ENCODE data around the gene TEX48. TPM values are rescaled to one million over a fixed set of nuclear protein-coding genes. Genes with fewer than 3 reads are reported as not detected.

Gene TEX48
- total RNA-seq, 6 donors from 2014 or later: not detected

GRCh38 chr9:114724744-114725143, 42.8 kb upstream of the TEX48 start:
- Histone ChIP-seq H3K9me3 (no peaks in the 10 kb centered on the region), H3K27me3 (no peaks in the 10 kb centered on the region), H3K36me3 (no peaks in the 10 kb centered on the region), H3K4me1 (no peaks in the 10 kb centered on the region), H3K4me3 (no peak overlapping the region), H3K27ac (no peak overlapping the region)
- DNase-seq (no peak), ATAC-seq (ENCODE audit: low FRiP score in 2 of 2) (no peak)
- TF ChIP-seq POLR2AphosphoS5 (IDR thresholded peaks at IDR 0.05): no peak
- no peak for TF ChIP-seq POLR2A (IDR thresholded peaks at IDR 0.05)
- no peak for TF ChIP-seq EP300 (IDR thresholded peaks at IDR 0.05)
- TF ChIP-seq CTCF (IDR thresholded peaks at IDR 0.05): no peak
- 91 to 100% methylated on average over 3 of the region's 3 CpGs for WGBS, 2 donors

GRCh38 chr9:114723931-114724330, 41.9 kb upstream of the TEX48 start:
- Histone ChIP-seq H3K4me1 (no peaks in the 10 kb centered on the region), H3K27ac (no peak overlapping the region), H3K4me3 (no peak overlapping the region), H3K9me3 (no peaks in the 10 kb centered on the region), H3K27me3 (no peaks in the 10 kb centered on the region), H3K36me3 (no peaks in the 10 kb centered on the region)
- TF ChIP-seq EP300 (IDR thresholded peaks at IDR 0.05): no peak
- TF ChIP-seq CTCF (IDR thresholded peaks at IDR 0.05): no peak
- no peak for TF ChIP-seq POLR2A (IDR thresholded peaks at IDR 0.05)
- no peak for TF ChIP-seq POLR2AphosphoS5 (IDR thresholded peaks at IDR 0.05)
- DNase-seq (no peak), ATAC-seq (ENCODE audit: low FRiP score in 2 of 2) (no peak)
- 93 to 96% methylated on average over 1 of the region's 1 CpG for WGBS, 2 donors

GRCh38 chr9:114722937-114723620, 41.1 kb upstream of the TEX48 start:
- H3K9me3 ChIP-seq: no peaks in the 10 kb centered on the region
- no peak overlapping the region for H3K4me3 ChIP-seq
- no peaks in the 10 kb centered on the region for H3K4me1 ChIP-seq
- DNase-seq (no peak), ATAC-seq (ENCODE audit: low FRiP score in 2 of 2) (no peak)
- WGBS, 2 donors: 71 to 78% methylated on average over 5 to 7 of the region's 7 CpGs
- no peak overlapping the region for H3K27ac ChIP-seq
- TF ChIP-seq POLR2AphosphoS5 (IDR thresholded peaks at IDR 0.05) (no peak), EP300 (IDR thresholded peaks at IDR 0.05) (no peak), POLR2A (IDR thresholded peaks at IDR 0.05) (no peak)
- H3K27me3 ChIP-seq: no peaks in the 10 kb centered on the region
- H3K36me3 ChIP-seq: no peaks in the 10 kb centered on the region

GRCh38 chr9:114722081-114722621, 40.2 kb upstream of the TEX48 start:
- WGBS, 2 donors: 70 to 73% methylated on average over 7 of the region's 7 CpGs

More at GRCh38 chr9:114722081-114722621, 40.2 kb upstream of the TEX48 start:
- Histone ChIP-seq H3K9me3 (no peaks in the 10 kb centered on the region), H3K27me3 (no peaks in the 10 kb centered on the region), H3K4me1 (no peaks in the 10 kb centered on the region), H3K36me3 (no peaks in the 10 kb centered on the region), H3K4me3 (no peak overlapping the region), H3K27ac (no peak overlapping the region)
- no peak for DNase-seq
- ATAC-seq (ENCODE audit: low FRiP score in 2 of 2): no peak
- TF ChIP-seq EP300 (IDR thresholded peaks at IDR 0.05) (no peak), CTCF (IDR thresholded peaks at IDR 0.05) (no peak), POLR2A (IDR thresholded peaks at IDR 0.05) (no peak), POLR2AphosphoS5 (IDR thresholded peaks at IDR 0.05) (no peak)
